Ascending aorta (tissue), 2 donors: ENCODE measurements around the gene ZBTB16. TPM values are rescaled to one million over a fixed set of nuclear protein-coding genes. Genes with fewer than 3 reads are reported as not detected.

Experiments
- DNase-seq, 2 donors: peaks; one replicate each; pipeline ENCODE4 v3.0.0-alpha.2; 2019; ENCODE audit warnings: low spot score in 2 of 2
- H3K27ac ChIP-seq, 2 donors: fragments of 200-600 bp; sonication (generic); one replicate each; pipeline ENCODE4 v1.5.1; 2016 to 2017; ENCODE audit warnings: mild to moderate bottlenecking in 1 of 2
- H3K27me3 ChIP-seq: fragments of 200-600 bp; sonication (generic); one replicate; pipeline ENCODE4 v1.5.1; 2017
- H3K36me3 ChIP-seq, 2 donors: fragments of 200-600 bp; sonication (generic); one replicate each; pipeline ENCODE4 v1.5.1; 2016
- H3K4me1 ChIP-seq, 2 donors: fragments of 200-600 bp; sonication (generic); one replicate each; pipeline ENCODE4 v1.5.1; 2016 to 2017; ENCODE audit warnings: mild to moderate bottlenecking in 1 of 2
- H3K4me3 ChIP-seq, 2 donors: fragments of 200-600 bp; sonication (generic); one replicate each; pipeline ENCODE4 v1.5.1; 2016 to 2017; ENCODE audit warnings: mild to moderate bottlenecking in 1 of 2
- H3K9me3 ChIP-seq, 2 donors: fragments of 200-600 bp; sonication (generic); one replicate each; pipeline ENCODE4 v1.5.1; 2016
- CTCF ChIP-seq, 3 experiments: fragments of 200-600 bp in 2 of 3; fragments of 450-650 bp in 1 of 3; sonication (generic) in 2 of 3; IDR thresholded peaks; one replicate each; pipeline ENCODE4 v1.5.1; 2016 to 2019; ENCODE audit warnings: antibody characterized with exemption in 3 of 3, mild to moderate bottlenecking in 1 of 3, moderate library complexity in 1 of 3
- intact Hi-C: fragments of 100-400 bp; cut with DNase I; formaldehyde crosslinking; loops from one replicate; pipeline ENCODE4 v1.15.1; 2023
- total RNA-seq: library from RNA; depleted of rRNA; stranded (reverse); fragments of >200 nt; gene quantifications from one replicate; pipeline ENCODE4 v1.1.0, GENCODE V29; 2016

The ZBTB16 gene
- total RNA-seq, 1 donor from 2014 or later, result 344 TPM

- intact Hi-C loops, result loop anchor here (1.0 kb wide), 1 partner anchor 16 kb away; no protein-coding TSS in a partner anchor
- peak overlapping the region; percentile 92 to 99 for H3K27ac ChIP-seq
- no peak for TF ChIP-seq CTCF (IDR thresholded peaks at IDR 0.05)
- peak; percentile 78 to 97 for DNase-seq
- H3K9me3 ChIP-seq, result no peaks in the 10 kb centered on the region
- H3K27me3 ChIP-seq, result no peaks in the 10 kb centered on the region
- peaks cover 14 to 25% of the 10 kb centered on the region in 2 donors for H3K36me3 ChIP-seq
- H3K4me3 ChIP-seq, result peak overlapping the region; percentile 44 to 50
- H3K4me1 ChIP-seq, result peaks cover 60 to 88% of the 10 kb centered on the region in 2 donors
Measured at GRCh38 chr11:114179234-114179941, 119.9 kb downstream of the ZBTB16 start.

- H3K4me3 ChIP-seq, result peak overlapping the region; percentile 44 to 50
- peaks cover 14 to 20% of the 10 kb centered on the region in 2 donors for H3K36me3 ChIP-seq
- peak overlapping the region; percentile 86 to 99 for H3K27ac ChIP-seq
- no peak for DNase-seq
- TF ChIP-seq CTCF (IDR thresholded peaks at IDR 0.05), result peak; percentile 50 to 66 (median 54)
- H3K9me3 ChIP-seq, result no peaks in the 10 kb centered on the region
- H3K27me3 ChIP-seq, result no peaks in the 10 kb centered on the region
- intact Hi-C loops, result loop anchor here (1.0 to 5.0 kb wide), 5 partner anchors 16 to 144 kb away; partner anchors contain the start of gene ZBTB16
- peaks cover 52 to 88% of the 10 kb centered on the region in 2 donors for H3K4me1 ChIP-seq
Measured at GRCh38 chr11:114180301-114181055, 121.0 kb downstream of the ZBTB16 start.

GRCh38 chr11:114181195-114181594 lies 121.7 kb downstream of the ZBTB16 start:
- Histone ChIP-seq H3K4me3 (peak overlapping the region; percentile 44 to 50), H3K9me3 (no peaks in the 10 kb centered on the region), H3K4me1 (peaks cover 50 to 86% of the 10 kb centered on the region in 2 donors), H3K36me3 (peaks cover 20 to 25% of the 10 kb centered on the region in 2 donors), H3K27me3 (no peaks in the 10 kb centered on the region), H3K27ac (peak overlapping the region; percentile 86 to 99)
- no peak for DNase-seq
- no peak for TF ChIP-seq CTCF (IDR thresholded peaks at IDR 0.05)
- intact Hi-C loops, result loop anchor here (2.0 to 5.0 kb wide), 4 partner anchors 16 to 122 kb away; partner anchors contain the start of gene ZBTB16

- intact Hi-C loops, result loop anchor here (2.0 to 5.0 kb wide), 4 partner anchors 15 to 123 kb away; partner anchors contain the start of gene ZBTB16
- peak overlapping the region; percentile 86 to 99 for H3K27ac ChIP-seq
- peaks cover 50 to 85% of the 10 kb centered on the region in 2 donors for H3K4me1 ChIP-seq
- no peak for DNase-seq
- TF ChIP-seq CTCF (IDR thresholded peaks at IDR 0.05), result no peak
- peak overlapping the region; percentile 44 to 50 for H3K4me3 ChIP-seq
- no peaks in the 10 kb centered on the region for H3K9me3 ChIP-seq
- no peaks in the 10 kb centered on the region for H3K27me3 ChIP-seq
- H3K36me3 ChIP-seq, result peaks cover 23 to 26% of the 10 kb centered on the region in 2 donors
Measured at GRCh38 chr11:114181752-114182151, 122.2 kb downstream of the ZBTB16 start.

- peak overlapping the region in 1 of 2 donors; percentile 23 for H3K4me3 ChIP-seq
- H3K27ac ChIP-seq, result peak overlapping the region; percentile 86 to 99
- H3K27me3 ChIP-seq, result no peaks in the 10 kb centered on the region
- peaks cover 30 to 32% of the 10 kb centered on the region in 2 donors for H3K36me3 ChIP-seq
- DNase-seq, result no peak
- no peak for TF ChIP-seq CTCF (IDR thresholded peaks at IDR 0.05)
- peaks cover 47 to 78% of the 10 kb centered on the region in 2 donors for H3K4me1 ChIP-seq
- H3K9me3 ChIP-seq, result no peaks in the 10 kb centered on the region
- intact Hi-C loops, result loop anchor here (5.0 kb wide), 2 partner anchors 75 to 105 kb away; no protein-coding TSS in a partner anchor
Measured at GRCh38 chr11:114182471-114183043, 123.0 kb downstream of the ZBTB16 start.
